HepG2 (cell line): ENCODE results near the gene MAP2K2. TPM values are rescaled to one million over a fixed set of nuclear protein-coding genes. Genes with fewer than 3 reads are reported as not detected.
A peak's percentile ranks its signal among the peaks of the same experiment; 100 is the strongest.

Experiments used
- ATAC-seq: fragments of 200-7000 bp; cut with Tn5 transposase; 3 replicates; pipeline ENCODE4 v1.9.1; 2020; ENCODE audit warnings: mild to moderate bottlenecking, moderate library complexity
- BruUV-seq: library from RNA; stranded (reverse); fragments of 400-500 nt; replicated peaks from 2 replicates; lab custom pipeline; 2021; lab: Mats Ljungman, UMichigan
- CTCF ChIA-PET: fragments of 300-600 bp; formaldehyde crosslinking; extraction: SDS; loops from one replicate; lab custom pipeline; 2021; ENCODE audit warnings: low total read pairs, inconsistent platforms, low intra/inter-chr PET ratio; lab: Yijun Ruan, JAX
- POLR2A ChIA-PET: fragments of 350-600 bp; sonication (Branson Sonifier 250); formaldehyde crosslinking; loops from one replicate; lab custom pipeline; 2020; ENCODE audit warnings: antibody characterized with exemption, inconsistent platforms; lab: Yijun Ruan, JAX
- DNase-seq: peaks from one replicate; pipeline ENCODE4 v3.0.0-alpha.2; 2015; ENCODE audit warnings: low spot score
- FAIRE-seq: peaks from 3 replicates; lab custom pipeline; 2011; peaks lifted over from hg19 to GRCh38; lab: Jason Lieb, UNC
- H2AFZ ChIP-seq: one replicate; pipeline ENCODE4 v1.6.1; 2011; ENCODE audit warnings: low read length, inconsistent platforms
- H3K27ac ChIP-seq: fragments of 300-600 bp; 3 replicates; pipeline ENCODE4 v1.8.0; 2011; ENCODE audit warnings: mixed run types, mild to moderate bottlenecking, mixed read lengths, low read length, inconsistent platforms; ENCODE audit not compliant: insufficient read depth; ENCODE audit errors: extremely low read length
- H3K27me3 ChIP-seq, 2 experiments: fragments of 200-600 bp in 1 of 2; 2 replicates in 1 of 2; 3 replicates in 1 of 2; pipeline versions ENCODE4 v1.6.0 to v1.8.0; 2011; ENCODE audit warnings: low read length in 2 of 2, mild to moderate bottlenecking in 2 of 2, moderate library complexity in 2 of 2, inconsistent platforms in 1 of 2; ENCODE audit not compliant: insufficient read depth in 2 of 2, control insufficient read depth in 1 of 2
- H3K36me3 ChIP-seq, 2 experiments: fragments of 200-600 bp in 1 of 2; replicated peaks in 1 of 2; 2 replicates in 1 of 2; 3 replicates in 1 of 2; pipeline versions ENCODE4 v1.5.1 to v1.8.0; 2011; ENCODE audit warnings: low read length in 2 of 2, inconsistent platforms in 1 of 2; ENCODE audit not compliant: insufficient read depth in 2 of 2, control insufficient read depth in 1 of 2
- H3K4me1 ChIP-seq: 2 replicates; pipeline ENCODE4 v1.5.1; 2012; ENCODE audit warnings: low read length, inconsistent platforms; ENCODE audit not compliant: insufficient read depth
- H3K4me2 ChIP-seq: 2 replicates; pipeline ENCODE4 v1.6.0; 2011; ENCODE audit warnings: low read depth, low read length, inconsistent platforms
- H3K4me3 ChIP-seq, 3 experiments: fragments of 200-600 bp in 1 of 3; sonication (generic), shearing (Covaris generic) in 1 of 3; replicated peaks in 1 of 3; 2 replicates each; pipeline ENCODE4 v1.5.1; 2011 to 2016; ENCODE audit warnings: low read length in 3 of 3, inconsistent platforms in 2 of 3, low read depth in 2 of 3, mild to moderate bottlenecking in 2 of 3, control low read depth in 1 of 3, mixed read lengths in 1 of 3; ENCODE audit not compliant: insufficient read depth in 1 of 3
- H3K79me2 ChIP-seq: one replicate; pipeline ENCODE4 v1.6.1; 2011; ENCODE audit warnings: low read length, inconsistent platforms; ENCODE audit not compliant: insufficient read depth
- H3K9ac ChIP-seq: 2 replicates; pipeline ENCODE4 v1.6.0; 2011; ENCODE audit warnings: mild to moderate bottlenecking, low read depth, low read length, inconsistent platforms; ENCODE audit not compliant: insufficient read depth
- H3K9me3 ChIP-seq: 2 replicates; pipeline ENCODE4 v1.5.1; 2012; ENCODE audit warnings: mild to moderate bottlenecking, low read length
- H4K20me1 ChIP-seq: 2 replicates; pipeline ENCODE4 v1.6.0; 2011; ENCODE audit warnings: inconsistent platforms, mild to moderate bottlenecking, low read length, moderate library complexity; ENCODE audit not compliant: insufficient read depth
- NFYB ChIP-seq: sonication (generic); formaldehyde crosslinking; IDR thresholded peaks from 2 replicates; pipeline ENCODE4 v1.4.0; 2020; ENCODE audit warnings: missing genetic modification reagents
- POLR2G ChIP-seq: fragments of 200-400 bp; formaldehyde crosslinking; IDR thresholded peaks from 2 replicates; pipeline ENCODE4 v1.6.1; 2018; ENCODE audit warnings: mild to moderate bottlenecking, low read depth, low read length, moderate library complexity
- ZHX2 ChIP-seq, 2 experiments: sonication (generic) in 1 of 2; formaldehyde crosslinking in 1 of 2; IDR thresholded peaks; 2 replicates each; pipeline versions ENCODE4 v1.6.1 to v1.9.0; 2014 to 2022; ENCODE audit warnings: antibody characterized with exemption in 1 of 2, borderline replicate concordance in 1 of 2, inconsistent platforms in 1 of 2, low read depth in 1 of 2, missing genetic modification reagents in 1 of 2
- ZNF318 ChIP-seq: sonication (generic); formaldehyde crosslinking; IDR thresholded peaks from 2 replicates; pipeline ENCODE4 v1.4.0; 2020; ENCODE audit warnings: mild to moderate bottlenecking, missing genetic modification reagents
- ZUFSP ChIP-seq: sonication (generic); formaldehyde crosslinking; IDR thresholded peaks from 2 replicates; pipeline ENCODE4 v1.9.0; 2021; ENCODE audit warnings: missing genetic modification reagents, mild to moderate bottlenecking, borderline replicate concordance
- WGBS: methylation state at CpG from one replicate; pipeline ENCODE4 v1.1.6; 2017; ENCODE audit warnings: low lambda C conversion rate; 5-methylcytosine and 5-hydroxymethylcytosine counted together
- in situ Hi-C: cut with HindIII; loops from 2 replicates; pipeline ENCODE4 v1.10.0; 2017; ENCODE audit warnings: low pct_unique_long_range_greater_than_20kb; ENCODE audit not compliant: extremely low pct_ligation_motif_present
- intact Hi-C: fragments of 100-400 bp; cut with micrococcal nuclease; formaldehyde crosslinking; loops from one replicate; pipeline ENCODE4 v1.10.0; 2022; ENCODE audit not compliant: unreplicated experiment
- polyA plus RNA-seq, 8 experiments: library from polyadenylated mRNA; depleted of rRNA in 3 of 8; stranded (reverse) in 7 of 8; unstranded in 1 of 8; fragments of >200 nt; fragmentation: Illumina TruSeq in 4 of 8; extraction: Trizol in 4 of 8; gene quantifications; 2 replicates each; pipeline versions ENCODE4 v1.2.1 to v1.2.3, GENCODE V29; 2011 to 2016; ENCODE audit warnings: low read depth in 4 of 8, missing spikeins in 1 of 8, mixed read lengths in 1 of 8; ENCODE audit not compliant: insufficient read depth in 1 of 8
- total RNA-seq, 5 experiments: library from RNA; depleted of rRNA; stranded (reverse); fragments of >200 nt; fragmentation: Illumina TruSeq; extraction: Trizol; gene quantifications; 2 replicates each; pipeline ENCODE4 v1.2.3, GENCODE V29; 2016; ENCODE audit warnings: low read depth in 1 of 5

The MAP2K2 gene
- total and polyA plus RNA-seq, 2 of the 13 experiments (the other 11 are each of a cell fraction or from before 2014, with no cell fraction given), result 70.3 to 80.9 TPM

GRCh38 chr19:4043966-4044715, 79.8 kb downstream of the MAP2K2 start:
- peaks cover 7% of the 10 kb centered on the region for H3K79me2 ChIP-seq
- intact Hi-C loops, result no loop called here
- H3K27ac ChIP-seq, result no peak overlapping the region
- FAIRE-seq (no peak), DNase-seq (no peak), ATAC-seq (no peak)
- no peak overlapping the region for H3K4me2 ChIP-seq
- H3K36me3 ChIP-seq, result peaks cover 10 to 19% of the 10 kb centered on the region in 2 experiments; a peak in 4 of 5 replicates
- BruUV-seq, result no TSS peak
- 96% methylated on average over 31 of the region's 31 CpGs for WGBS
- POLR2A ChIA-PET, result interaction anchor here (0.6 kb wide), 1 partner anchor 34 kb away, joined by 3 read pairs; no protein-coding TSS in a partner anchor
- H4K20me1 ChIP-seq, result peaks cover 16% of the 10 kb centered on the region; the same call in 1 of the 2 replicates
- in situ Hi-C loops, result no loop called here
- no peaks in the 10 kb centered on the region; the same call in 1 of the 2 replicates for H3K4me1 ChIP-seq
- CTCF ChIA-PET, result no interaction called here
- no peaks in the 10 kb centered on the region; a peak in 1 of 5 replicates for H3K27me3 ChIP-seq
- no peak overlapping the region for H2AFZ ChIP-seq
- H3K9ac ChIP-seq, result no peak overlapping the region
- H3K4me3 ChIP-seq, result no peak overlapping the region
- no peaks in the 10 kb centered on the region for H3K9me3 ChIP-seq
- TF ChIP-seq ZHX2 (IDR thresholded peaks at IDR 0.05; ENCODE audit: low read depth) (no peak), ZHX2 (CRISPR knock-in tag; IDR thresholded peaks at IDR 0.05; ENCODE audit: borderline replicate concordance) (no peak), NFYB (CRISPR knock-in tag) (no peak), POLR2G (0 out of 2 replicates have a peak, but pooled peaks have one; percentile 9), ZNF318 (CRISPR knock-in tag) (no peak), ZUFSP (no peak)
